Neutrophil (primary cell): ENCODE results near the gene DUSP23.

Experiments used
- H3K27ac ChIP-seq: fragments of 200-600 bp; sonication (generic); 2 replicates; pipeline ENCODE4 v1.5.1; 2016; ENCODE audit warnings: mild to moderate bottlenecking, moderate library complexity
- H3K27me3 ChIP-seq: fragments of 200-600 bp; sonication (generic); 2 replicates; pipeline ENCODE4 v1.6.0; 2016; ENCODE audit warnings: mild to moderate bottlenecking
- H3K36me3 ChIP-seq: fragments of 200-600 bp; sonication (generic); 2 replicates; pipeline ENCODE4 v1.5.1; 2017
- H3K4me1 ChIP-seq, 2 experiments: fragments of 200-600 bp in 1 of 2; sonication (generic) in 1 of 2; 1 replicate in 1 of 2; 2 replicates in 1 of 2; pipeline versions ENCODE4 v1.5.1 to v1.6.1; 2013 to 2016; ENCODE audit warnings: low read depth in 1 of 2, low read length in 1 of 2, mild to moderate bottlenecking in 1 of 2, moderate library complexity in 1 of 2; ENCODE audit not compliant: control insufficient read depth in 1 of 2, insufficient read depth in 1 of 2
- H3K4me3 ChIP-seq, 2 experiments: fragments of 200-600 bp in 1 of 2; sonication (generic) in 1 of 2; 1 replicate in 1 of 2; 2 replicates in 1 of 2; pipeline ENCODE4 v1.5.1; 2013 to 2016; ENCODE audit warnings: low read depth in 1 of 2, low read length in 1 of 2, mild to moderate bottlenecking in 1 of 2, moderate library complexity in 1 of 2
- H3K9me3 ChIP-seq: fragments of 200-600 bp; sonication (generic); 2 replicates; pipeline ENCODE4 v1.5.1; 2016
- TF ChIP-seq, protein P1 (sequence below): fragments of 200-600 bp; sonication (generic); IDR thresholded peaks from 2 replicates; pipeline ENCODE4 v1.5.1; 2016; ENCODE audit warnings: antibody characterized with exemption

The DUSP23 gene

DNA sequence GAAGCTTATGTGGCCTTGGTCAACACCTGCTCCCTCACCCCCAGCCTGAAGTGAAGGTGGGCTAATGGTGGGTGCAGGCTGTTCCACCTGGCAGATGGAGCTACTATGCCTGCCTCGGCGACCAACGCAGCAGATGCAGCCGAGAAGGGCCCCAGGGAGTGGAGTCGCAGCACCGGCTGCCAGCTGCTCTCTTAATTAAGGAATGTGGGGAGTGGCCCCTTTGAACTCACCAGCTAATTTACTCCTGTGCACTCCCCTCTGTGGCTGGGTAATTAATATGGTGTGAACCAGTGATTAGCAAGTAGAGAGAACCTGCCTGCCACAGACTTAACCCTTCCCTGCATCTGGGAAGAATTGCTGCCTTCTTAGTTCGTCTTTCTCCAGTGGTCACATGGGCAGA lies 42.6 kb downstream of the DUSP23 start:
- no peaks in the 10 kb centered on the region for H3K9me3 ChIP-seq
- TF ChIP-seq, protein P1, sequence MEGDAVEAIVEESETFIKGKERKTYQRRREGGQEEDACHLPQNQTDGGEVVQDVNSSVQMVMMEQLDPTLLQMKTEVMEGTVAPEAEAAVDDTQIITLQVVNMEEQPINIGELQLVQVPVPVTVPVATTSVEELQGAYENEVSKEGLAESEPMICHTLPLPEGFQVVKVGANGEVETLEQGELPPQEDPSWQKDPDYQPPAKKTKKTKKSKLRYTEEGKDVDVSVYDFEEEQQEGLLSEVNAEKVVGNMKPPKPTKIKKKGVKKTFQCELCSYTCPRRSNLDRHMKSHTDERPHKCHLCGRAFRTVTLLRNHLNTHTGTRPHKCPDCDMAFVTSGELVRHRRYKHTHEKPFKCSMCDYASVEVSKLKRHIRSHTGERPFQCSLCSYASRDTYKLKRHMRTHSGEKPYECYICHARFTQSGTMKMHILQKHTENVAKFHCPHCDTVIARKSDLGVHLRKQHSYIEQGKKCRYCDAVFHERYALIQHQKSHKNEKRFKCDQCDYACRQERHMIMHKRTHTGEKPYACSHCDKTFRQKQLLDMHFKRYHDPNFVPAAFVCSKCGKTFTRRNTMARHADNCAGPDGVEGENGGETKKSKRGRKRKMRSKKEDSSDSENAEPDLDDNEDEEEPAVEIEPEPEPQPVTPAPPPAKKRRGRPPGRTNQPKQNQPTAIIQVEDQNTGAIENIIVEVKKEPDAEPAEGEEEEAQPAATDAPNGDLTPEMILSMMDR, result no peak
- no peaks in the 10 kb centered on the region for H3K27me3 ChIP-seq
- H3K4me3 ChIP-seq, result no peak overlapping the region
- no peak overlapping the region for H3K27ac ChIP-seq
- H3K36me3 ChIP-seq, result no peaks in the 10 kb centered on the region
- peaks cover 38 to 40% of the 10 kb centered on the region in 2 experiments for H3K4me1 ChIP-seq

DNA sequence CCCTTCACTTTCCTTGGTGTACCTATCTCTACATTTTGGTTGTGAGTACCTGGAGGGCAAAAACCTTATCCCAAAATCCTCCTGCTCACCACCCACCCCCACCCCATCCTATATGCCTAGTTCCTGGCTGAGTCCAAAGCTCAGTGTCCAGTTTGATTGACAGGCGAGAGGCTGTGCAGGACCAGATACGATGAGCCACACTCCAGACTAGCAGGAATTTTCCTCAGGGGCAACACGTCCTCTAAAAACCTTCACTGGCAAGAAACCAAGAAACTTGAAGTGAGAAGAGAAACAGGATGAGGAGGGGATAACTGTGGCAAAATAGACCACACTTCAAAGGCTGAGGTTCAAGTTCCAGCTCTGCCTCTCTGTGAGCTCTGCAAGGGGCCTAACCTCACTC lies 44.8 kb downstream of the DUSP23 start:
- H3K4me1 ChIP-seq, result peaks cover 47 to 50% of the 10 kb centered on the region in 2 experiments
- TF ChIP-seq, protein P1, result no peak
- no peaks in the 10 kb centered on the region for H3K27me3 ChIP-seq
- no peak overlapping the region for H3K4me3 ChIP-seq
- H3K27ac ChIP-seq, result peak overlapping the region; percentile 62
- no peaks in the 10 kb centered on the region for H3K36me3 ChIP-seq
- no peaks in the 10 kb centered on the region for H3K9me3 ChIP-seq

DNA sequence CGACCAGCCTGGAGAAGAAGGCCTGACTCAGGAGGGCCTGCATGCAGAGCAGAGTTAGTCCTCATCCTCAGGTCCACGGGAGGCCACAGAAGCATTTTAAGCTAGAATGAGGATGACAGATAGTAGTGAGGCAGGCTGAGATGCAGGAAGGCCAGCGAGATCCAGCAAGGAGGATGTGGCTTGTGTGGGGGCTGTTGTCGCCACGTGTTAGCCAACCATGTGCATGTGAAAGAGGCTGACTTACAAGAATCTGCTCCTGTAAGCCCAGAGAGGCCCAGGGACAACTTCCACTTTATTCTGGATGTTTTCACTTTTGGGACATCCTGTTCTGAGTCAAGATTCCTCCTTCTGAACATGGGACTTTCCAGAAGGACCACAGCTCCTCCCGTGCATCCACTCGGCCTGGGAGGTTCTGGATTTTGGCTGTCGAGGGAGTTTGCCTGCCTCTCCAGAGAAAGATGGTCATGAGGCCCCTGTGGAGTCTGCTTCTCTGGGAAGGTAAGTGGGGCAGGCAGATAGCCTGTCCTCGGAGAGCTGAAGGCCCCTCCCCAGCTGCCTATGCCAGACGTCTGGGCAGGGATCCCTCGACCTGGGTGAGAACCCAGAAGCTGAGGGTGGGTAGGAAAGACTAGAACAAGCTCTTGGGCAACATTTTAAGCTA lies 45.8 kb downstream of the DUSP23 start, which contains the start of gene SLAMF8:
TSS of gene SLAMF8 (plus strand) at position 433 of the 661 bp plus-strand sequence. CDS start at position 459, 26 bp downstream.
- Histone ChIP-seq H3K27me3 (no peaks in the 10 kb centered on the region), H3K4me3 (no peak within 1 kb of the TSS), H3K9me3 (no peaks in the 10 kb centered on the region), H3K27ac (peak within 1 kb of the TSS; percentile 62), H3K4me1 (peaks cover 47 to 50% of the 10 kb centered on the region in 2 experiments), H3K36me3 (no peaks in the 10 kb centered on the region)
- TF ChIP-seq, protein P1, result no peak

DNA sequence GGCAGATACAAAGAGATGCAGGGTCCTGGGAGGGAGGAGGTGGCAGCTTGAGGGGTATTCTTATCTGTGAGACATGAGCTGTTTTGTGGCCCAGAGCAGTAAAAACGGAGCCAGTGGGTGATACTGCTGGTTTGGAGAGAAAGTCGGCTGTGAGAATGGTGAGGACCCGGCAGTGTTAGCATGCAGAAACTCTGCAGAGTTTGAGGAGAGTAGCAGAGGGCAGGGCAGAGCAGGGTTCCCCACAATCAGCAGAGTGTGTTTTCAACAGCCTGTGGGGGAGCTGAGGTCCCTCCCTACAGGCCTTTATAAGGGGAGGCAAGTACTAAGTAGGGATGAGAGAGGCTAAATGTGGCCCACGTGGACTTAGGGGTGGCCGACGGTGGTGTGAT lies 46.3 kb downstream of the DUSP23 start:
- H3K27me3 ChIP-seq, result no peaks in the 10 kb centered on the region
- no peak overlapping the region for H3K4me3 ChIP-seq
- H3K36me3 ChIP-seq, result no peaks in the 10 kb centered on the region
- H3K4me1 ChIP-seq, result peaks cover 47 to 50% of the 10 kb centered on the region in 2 experiments
- peak overlapping the region; percentile 62 for H3K27ac ChIP-seq
- H3K9me3 ChIP-seq, result no peaks in the 10 kb centered on the region
- TF ChIP-seq, protein P1, result no peak

DNA sequence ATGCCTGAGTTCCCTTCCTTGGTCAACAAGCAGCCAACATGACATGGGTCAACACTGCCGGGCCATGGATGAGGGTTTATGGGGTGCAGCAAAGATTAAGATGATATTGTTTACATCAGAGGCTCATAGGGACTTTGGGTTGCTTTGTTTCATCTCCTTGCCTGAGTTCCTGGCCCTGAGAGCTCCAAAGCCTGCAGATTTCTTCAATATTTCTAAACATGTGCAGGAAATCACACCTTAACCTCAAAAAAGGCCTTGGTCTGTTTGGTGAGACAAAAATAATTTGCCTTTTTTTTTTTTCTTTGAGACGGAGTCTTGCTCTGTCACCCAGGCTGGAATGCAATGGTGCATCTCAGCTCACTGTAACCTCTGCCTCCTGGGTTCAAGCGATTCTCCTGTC lies 46.8 kb downstream of the DUSP23 start:
- H3K36me3 ChIP-seq, result no peaks in the 10 kb centered on the region
- H3K27me3 ChIP-seq, result no peaks in the 10 kb centered on the region
- peaks cover 47 to 50% of the 10 kb centered on the region in 2 experiments for H3K4me1 ChIP-seq
- no peak overlapping the region for H3K4me3 ChIP-seq
- TF ChIP-seq, protein P1, result no peak
- no peaks in the 10 kb centered on the region for H3K9me3 ChIP-seq
- H3K27ac ChIP-seq, result no peak overlapping the region
